Left lobe of liver (tissue), 2 donors: Measurements from ENCODE around the gene TPM4. TPM values are rescaled to one million over a fixed set of nuclear protein-coding genes. Genes with fewer than 3 reads are reported as not detected.

Source experiments
- ATAC-seq: fragments of 200-7000 bp; cut with Tn5 transposase; one replicate; pipeline ENCODE4 v1.9.1; 2020; ENCODE audit warnings: mild to moderate bottlenecking, moderate library complexity
- DNase-seq: peaks from one replicate; pipeline ENCODE4 v3.0.0-alpha.2; 2020; ENCODE audit warnings: low spot score
- total RNA-seq: library from RNA; stranded (reverse); gene quantifications from one replicate; pipeline ENCODE4 v1.2.1, GENCODE V29; 2021
- donor health status: DM: no; HTN: no; CAD: no; lungs with moderate emphysema.
- donor health status: DM: no; HTN: yes; CAD: no.

Gene TPM4
- total RNA-seq, 1 donor from 2014 or later: 21.0 TPM

DNA sequence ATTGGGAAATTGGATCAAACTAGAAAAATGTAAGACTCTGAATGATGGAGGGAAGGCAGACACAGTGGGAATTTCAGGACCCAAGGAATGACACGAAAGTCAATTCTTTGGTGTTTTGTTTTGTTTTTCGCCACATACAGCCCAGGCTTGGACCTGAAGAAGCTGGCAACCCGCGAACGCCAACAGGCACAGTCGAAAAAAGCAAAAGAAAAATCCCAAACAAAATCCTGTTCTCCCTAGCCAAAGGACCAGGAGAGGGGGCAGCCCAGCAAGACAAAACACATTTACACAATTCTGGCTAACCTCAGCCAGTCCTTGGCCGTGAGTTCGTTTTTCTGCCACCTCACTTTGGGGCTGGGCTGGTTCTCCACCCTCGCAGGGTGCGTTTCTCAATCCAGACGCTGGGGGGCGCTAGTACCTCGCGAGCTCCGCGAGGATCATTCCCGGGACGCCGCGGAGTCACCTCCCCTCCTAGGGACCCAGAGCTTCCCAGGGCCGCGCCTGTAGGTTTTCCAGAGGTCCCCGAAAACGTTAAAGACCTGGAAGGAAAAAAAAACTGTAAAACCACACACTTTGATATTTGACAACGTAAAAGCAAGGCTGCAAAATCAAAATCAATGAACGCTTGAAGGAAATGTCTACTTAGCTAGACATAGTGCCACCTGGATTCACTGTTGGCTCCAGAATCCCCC is 34.9 kb upstream of the TPM4 start:
- peak; percentile 97 for ATAC-seq
- DNase-seq: peak; percentile 86

DNA sequence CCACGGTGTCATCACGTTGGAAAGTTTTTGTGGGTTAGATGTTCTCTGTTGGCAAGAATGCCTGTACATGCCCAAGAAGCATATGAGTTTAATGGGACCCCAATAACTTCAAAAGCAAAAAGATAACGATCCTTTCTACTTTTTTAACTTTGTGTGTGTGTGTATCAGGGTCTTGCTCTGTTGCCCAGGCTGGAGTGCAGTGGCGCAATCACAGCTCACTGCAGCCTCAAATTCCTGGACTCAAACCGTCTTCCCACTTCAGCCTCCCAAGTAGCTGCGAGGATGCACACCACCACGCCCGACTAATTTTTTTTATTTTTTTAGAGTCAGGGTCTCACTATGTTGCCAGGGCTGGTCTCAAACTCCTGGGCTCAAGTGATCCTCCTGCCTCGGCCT is 34.3 kb upstream of the TPM4 start:
- no peak for ATAC-seq
- no peak for DNase-seq

DNA sequence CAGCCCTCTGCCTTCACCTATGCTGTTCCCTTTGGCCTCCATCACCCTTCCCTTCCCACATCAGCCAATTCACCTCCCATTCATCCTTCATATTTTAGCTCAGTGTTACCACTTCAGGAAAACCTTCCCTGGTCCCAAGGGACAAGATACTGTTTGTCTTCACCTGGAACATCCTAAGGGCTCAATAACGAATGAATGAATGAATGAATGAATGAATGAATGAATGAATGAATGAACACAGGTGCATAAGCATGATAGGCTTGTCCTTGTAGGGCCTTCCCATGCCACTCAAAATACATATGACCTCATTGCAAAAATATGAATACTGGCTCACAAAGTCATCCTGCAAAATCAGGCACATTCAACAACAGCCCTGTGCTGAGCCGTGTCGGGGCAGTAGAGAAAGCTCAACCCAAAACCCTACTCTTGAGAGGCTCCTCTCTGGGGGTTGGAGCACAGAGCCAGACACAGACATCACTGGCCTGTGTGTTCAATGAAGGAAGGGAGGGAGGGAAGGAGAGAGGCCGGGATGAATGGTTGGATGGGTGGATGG is 33.7 kb upstream of the TPM4 start:
- no peak for ATAC-seq

DNA sequence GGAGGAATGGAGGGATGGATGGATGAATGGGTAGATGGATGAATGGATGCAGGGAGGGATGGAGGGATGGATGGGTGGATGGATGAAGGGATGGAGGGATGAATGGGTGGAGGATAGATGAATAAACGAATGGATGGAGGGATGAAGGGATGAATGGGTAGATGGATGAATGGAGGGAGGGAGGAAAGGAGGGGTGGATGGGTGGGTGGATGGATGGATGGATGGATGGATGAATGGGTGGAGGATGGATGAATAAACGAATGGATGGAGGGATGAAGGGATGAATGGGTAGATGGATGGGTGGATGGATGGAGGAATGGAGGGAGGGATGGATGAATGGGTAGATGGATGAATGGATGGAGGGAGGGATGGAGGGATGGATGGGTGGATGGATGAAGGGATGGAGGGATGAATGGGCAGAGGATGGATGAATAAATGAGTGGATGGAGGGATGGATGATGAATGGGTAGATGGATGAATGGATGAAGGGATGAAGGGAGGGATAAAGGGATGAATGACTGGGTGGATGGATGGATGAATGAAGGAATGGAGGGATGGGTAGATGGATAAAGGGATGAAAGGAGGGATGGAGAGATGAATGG is 33.0 kb upstream of the TPM4 start:
- ATAC-seq (no peak), DNase-seq (no peak)

More for the DNA sequence above, 33.7 kb upstream of the TPM4 start:
- no peak for DNase-seq

DNA sequence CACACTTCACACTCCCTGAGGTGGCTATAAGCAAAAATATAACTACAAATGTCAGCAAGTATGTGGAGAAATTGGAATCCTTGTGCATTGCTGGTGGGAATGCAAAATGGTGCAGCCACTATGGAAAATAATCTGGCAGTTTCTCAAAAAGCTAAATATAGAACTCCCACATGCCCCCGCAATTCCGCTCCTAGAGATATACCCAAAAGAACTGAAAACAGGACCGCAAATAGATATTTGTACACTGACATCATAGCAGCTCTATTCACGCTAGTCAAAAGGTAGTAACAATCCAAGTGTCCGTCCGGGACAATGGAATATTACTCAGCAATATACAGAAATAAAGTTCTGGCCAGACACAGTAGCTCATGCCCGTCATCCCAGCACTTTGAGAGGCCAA is 31.5 kb upstream of the TPM4 start:
- ATAC-seq (no peak), DNase-seq (no peak)

DNA sequence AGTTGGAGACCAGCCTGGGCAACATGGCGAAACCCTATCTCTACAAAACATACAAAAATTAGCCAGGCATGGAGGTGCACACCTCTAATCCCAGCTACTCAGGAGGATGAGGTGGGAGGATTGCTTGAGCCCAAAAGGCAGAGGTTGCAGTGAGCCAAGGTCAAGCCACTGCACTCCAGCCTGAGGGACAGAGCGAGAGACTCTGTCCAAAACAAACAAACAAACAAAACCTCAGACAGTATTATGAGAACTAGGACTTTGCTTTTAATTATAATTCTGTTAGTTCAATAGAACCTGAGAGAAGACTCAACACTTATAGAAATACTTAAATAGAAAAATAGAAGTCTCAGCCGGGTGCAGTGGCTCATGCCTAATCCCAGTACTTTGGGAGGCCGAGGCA is 31.1 kb upstream of the TPM4 start:
- DNase-seq: no peak
- peak; percentile 32 for ATAC-seq

DNA sequence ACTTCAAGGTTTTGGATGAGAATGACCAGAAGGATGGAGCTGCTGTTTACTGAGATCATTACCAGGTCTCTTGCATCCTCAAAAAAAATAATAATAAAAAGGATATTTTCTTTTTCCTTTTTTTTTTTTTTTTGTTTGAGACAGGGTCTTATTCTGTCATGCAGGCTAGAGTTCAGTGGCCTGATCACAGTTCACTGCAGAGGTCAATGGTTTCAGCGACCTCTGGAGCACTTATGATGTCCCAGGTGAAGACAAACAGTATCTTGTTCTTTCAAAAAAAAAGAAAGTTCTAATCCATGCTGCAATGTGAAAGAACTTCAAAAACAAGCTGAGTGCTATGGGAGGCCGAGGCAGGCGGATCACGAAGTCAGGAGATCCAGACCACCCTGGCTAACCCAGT is 30.4 kb upstream of the TPM4 start:
- no peak for ATAC-seq
- DNase-seq: no peak

DNA sequence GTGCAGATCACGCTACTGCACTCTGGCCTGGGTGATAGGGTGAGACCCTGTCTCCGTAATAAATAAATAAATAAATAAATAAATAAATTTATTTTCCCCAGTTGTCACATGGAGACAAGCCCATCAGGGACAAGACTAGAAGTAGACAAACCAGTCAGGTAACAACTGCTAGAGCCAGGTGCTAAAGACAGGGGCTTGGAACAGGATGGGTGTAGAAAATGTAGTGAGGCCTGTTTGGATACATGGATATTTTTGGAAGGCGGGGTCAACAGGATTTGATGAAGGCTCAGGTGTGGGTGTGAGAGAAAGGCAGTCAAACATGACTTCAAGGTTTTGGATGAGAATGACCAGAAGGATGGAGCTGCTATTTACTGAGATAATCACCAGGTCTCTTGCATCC is 27.7 kb upstream of the TPM4 start:
- ATAC-seq (no peak), DNase-seq (no peak)

DNA sequence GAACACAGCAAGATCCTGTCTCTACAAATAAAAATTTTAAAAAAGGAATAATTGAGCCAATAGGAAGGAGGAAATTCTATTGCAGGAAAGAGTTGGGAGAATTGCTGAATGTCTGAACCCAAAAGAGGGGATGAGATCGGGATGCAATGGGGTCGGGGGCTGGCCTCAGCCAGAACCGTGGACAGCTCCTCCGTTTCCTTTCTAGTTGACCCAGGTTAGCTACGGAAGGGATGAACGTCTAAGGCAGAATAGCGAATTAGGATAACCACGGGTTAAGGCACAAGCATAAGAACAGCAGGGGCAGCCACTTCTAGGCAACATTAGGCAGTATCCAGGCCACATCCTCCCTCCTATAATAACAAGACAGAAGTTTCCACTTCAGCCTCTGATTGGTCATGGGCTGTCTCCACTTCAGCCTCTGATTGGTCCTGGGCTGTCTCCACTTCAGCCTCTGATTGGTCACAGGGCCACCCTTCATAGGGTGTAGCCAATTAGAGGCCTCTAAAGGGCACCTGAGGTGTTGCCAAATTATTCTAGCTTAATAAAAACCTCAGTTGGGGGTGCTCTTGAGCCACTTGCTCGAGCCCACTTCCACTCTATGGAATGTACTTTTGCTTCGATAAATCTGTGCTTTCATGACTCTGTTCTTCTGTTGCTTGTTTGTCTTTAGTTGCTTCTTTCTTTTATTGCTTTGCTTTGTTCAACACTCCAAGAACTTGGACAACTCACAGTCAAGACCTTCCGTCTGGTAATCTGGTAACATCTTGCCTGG is 24.9 kb upstream of the TPM4 start:
- DNase-seq (no peak), ATAC-seq (peak; percentile 21)

DNA sequence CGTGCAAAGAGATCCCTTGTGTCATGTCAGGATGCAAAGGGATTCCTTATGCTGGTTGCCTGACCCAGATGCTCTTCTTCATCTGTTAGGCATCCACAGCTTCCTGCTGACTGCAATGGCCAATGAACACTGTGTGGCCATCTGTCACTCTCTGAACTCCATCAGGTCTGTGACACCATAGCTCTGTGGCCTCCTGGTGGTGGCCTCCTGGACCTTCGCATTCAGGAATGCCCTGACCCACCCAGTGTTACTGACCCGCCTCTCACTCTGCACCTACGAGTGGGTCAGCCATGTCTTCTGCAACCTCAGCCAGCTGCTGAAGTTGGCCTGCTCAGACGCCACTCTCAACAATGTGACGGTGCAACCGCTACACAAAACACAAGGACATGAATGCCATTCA is 23.9 kb upstream of the TPM4 start:
- DNase-seq (no peak), ATAC-seq (no peak)

DNA sequence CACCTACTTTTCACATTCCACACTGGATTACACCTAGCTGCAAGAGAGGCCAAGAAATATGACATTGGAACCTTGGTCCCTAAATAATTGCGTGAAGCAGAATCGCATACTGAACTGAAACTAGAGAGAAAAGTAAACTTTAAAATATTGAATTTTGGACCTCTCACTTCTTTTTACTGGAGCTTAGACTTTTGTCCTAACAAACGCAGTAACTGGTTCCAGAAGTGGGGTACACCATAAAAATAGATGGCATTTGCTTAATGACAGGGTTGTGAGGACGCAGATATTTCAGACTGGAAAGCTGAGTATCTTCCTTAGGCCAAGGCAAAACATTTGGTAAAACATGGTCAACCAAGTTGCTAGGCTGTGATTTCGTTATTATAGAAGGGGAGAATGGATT is 19.2 kb upstream of the TPM4 start:
- DNase-seq: no peak
- no peak for ATAC-seq

DNA sequence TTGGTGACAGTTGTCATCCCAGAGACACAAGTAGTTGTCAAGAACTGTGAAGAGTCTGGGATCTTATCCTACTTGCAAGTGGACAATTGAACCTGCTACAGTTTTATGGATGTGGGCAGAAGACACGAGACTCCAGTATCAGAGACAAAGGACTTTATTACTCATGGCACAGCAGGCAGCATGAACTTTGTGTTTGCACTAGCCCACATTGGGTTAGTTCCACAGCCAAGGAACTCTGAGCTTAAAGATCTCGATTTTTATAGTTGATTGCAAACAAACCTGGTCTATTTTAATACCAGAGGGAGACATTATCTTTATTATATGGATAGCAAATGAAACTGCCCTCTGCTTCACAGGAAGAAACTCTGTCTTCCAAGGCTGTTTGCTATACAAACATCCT is 16.0 kb upstream of the TPM4 start:
- DNase-seq: no peak
- no peak for ATAC-seq

DNA sequence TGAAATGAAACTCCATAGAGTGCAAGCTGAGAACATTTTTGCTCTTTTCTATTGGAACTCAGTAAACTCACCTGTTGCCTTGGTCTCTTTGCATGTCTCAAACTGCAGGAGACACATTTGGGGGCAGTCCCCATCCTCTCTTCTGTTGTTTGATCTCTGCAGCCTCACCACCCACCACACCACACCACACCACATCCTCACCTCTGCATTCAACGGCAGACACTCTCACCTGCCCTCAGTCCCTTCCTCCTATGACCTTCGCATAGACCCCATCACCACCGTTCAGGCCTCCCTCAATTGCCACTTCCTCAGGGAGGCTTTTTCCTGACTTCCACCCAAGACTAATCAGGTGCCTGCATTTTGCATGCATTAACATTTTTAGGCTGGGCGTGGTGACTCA is 14.4 kb upstream of the TPM4 start:
- ATAC-seq: no peak
- no peak for DNase-seq

DNA sequence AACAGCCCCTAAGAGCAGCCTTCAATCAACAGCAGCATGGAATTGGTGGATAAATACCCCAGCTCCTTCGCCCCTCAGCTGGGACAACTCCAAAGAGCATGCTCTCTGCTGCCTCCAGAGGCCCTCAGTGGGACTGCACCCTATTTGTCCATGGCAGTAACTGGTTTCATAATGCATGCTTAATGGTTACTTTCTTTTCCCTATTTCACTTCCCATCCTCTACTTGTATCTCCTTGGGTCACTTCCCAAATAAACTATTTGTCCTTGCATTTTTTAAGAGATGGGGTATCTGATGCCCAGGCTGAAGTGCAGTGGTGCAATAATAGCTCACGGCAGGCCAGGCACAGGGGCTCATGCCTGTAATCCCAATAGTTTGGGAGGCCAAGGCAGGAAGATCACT is 13.5 kb upstream of the TPM4 start:
- DNase-seq (no peak), ATAC-seq (peak; percentile 79)

DNA sequence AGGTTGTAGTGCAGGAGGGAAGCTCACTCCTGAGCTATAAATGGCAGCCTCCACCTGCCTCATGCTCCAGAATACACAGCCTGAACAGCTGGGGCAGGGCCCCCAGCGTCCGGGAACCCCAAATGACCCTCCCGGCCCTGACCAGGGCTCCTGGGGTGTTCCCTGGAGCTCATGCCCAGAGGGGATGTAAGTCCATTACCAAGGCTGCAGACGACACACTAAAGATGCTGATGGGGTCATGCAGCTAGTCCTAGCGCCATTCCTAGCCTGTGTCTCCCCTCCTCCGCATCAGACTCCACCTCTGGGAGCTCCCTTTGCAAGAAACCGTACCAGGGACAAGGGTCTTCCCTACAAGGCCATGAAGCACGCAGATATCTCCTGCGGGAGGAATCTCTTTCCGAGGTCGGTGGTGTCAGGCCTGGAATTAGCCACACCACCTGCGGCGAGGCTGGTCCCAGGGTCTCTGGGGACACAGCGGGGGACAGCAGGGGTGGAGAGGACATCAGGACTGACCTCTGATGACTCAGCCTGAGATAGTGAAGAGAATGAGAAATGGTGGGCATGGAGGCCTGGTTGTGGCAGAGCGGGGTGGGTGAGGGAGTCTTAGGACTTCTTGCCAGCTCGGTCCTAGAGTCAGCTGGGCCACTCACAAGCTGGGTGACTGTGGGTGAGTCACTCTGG is 11.9 kb upstream of the TPM4 start:
- ATAC-seq (no peak), DNase-seq (no peak)

DNA sequence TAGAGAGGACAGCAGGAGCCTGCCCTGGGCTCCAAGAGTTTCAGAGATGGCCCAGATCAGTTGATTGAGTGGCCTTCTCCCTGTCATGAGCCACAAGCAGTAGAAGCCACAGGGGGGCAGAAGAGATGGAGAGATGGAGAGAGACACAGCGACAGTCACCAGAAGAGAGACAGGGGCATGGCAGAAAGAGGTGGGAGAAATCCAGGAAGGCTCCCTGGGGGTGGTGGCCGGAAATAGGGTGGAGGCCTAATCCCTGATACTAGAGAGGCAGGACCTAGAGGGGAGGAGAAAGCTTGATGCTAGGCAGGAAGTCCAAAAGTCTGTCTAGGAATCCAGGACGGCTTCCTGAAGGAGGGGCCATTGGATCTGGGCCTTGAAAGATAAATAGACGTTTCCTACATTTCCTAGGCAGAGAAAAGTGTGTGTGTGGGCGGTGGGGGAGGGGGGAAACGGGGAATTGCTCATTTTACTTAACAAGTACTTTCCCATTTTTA is 9.6 kb upstream of the TPM4 start:
- ATAC-seq (peak; percentile 61), DNase-seq (no peak)

DNA sequence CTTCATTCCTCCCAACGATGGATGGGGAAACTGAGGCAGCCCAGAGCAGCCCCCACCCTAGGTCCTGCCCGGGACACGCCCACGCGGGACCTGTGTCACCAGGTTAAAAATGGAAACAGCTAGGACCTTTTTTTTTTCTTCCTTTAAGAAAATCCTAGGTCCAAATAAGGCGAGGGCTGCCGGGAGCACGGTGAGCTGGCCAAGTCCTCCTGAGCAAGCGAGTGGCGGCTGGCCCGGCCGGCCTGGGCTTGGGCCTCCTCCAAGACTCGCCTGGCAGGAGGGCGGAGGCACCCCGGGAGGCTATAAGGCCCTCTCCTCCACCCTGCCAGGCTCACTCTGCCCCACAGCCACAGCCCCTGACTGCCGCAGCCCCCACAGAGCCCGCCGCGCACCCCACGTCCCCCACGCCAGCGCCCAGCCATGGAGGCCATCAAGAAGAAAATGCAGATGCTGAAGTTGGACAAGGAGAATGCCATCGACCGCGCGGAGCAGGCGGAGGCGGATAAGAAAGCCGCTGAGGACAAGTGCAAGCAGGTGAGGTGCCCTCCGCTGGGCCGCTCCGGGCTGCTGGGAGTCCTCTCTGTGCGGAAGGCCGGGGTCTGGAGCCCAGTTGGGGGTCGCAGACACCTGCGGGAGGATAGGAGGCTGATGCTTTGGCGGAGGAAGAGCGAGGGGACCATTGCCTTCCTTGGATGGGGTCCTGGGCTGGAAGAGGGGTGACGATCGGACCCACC is 8.9 kb upstream of the TPM4 start:
- ATAC-seq: peak; percentile 31
- no peak for DNase-seq

DNA sequence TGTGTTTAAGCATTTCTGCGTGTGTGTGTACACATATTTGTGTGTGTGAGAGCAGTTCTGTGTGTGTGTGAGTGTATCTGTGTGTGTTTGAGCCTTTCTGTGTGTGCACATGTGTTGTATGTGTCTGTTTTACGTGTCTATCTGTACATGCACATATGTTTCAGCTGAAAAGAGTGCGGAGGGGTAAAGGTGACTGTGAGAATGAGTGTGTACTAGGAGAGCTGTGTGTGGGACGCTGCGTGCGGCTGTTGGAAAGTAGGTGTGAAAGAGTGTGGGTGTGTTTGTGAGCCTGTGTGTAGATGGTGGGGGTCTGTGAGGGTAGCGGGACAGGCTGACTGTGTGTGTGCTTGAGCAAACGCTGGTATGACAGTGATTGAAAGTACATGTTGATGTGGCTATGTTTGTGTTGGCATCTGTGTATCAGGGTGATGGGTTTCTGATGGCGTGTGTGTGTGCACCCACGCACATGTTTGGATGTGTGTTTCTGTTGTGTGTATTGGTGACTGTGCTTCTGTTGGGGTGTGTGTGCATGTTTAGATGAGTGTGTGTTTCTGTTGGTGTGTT is 7.5 kb upstream of the TPM4 start:
- no peak for ATAC-seq
- DNase-seq: no peak

DNA sequence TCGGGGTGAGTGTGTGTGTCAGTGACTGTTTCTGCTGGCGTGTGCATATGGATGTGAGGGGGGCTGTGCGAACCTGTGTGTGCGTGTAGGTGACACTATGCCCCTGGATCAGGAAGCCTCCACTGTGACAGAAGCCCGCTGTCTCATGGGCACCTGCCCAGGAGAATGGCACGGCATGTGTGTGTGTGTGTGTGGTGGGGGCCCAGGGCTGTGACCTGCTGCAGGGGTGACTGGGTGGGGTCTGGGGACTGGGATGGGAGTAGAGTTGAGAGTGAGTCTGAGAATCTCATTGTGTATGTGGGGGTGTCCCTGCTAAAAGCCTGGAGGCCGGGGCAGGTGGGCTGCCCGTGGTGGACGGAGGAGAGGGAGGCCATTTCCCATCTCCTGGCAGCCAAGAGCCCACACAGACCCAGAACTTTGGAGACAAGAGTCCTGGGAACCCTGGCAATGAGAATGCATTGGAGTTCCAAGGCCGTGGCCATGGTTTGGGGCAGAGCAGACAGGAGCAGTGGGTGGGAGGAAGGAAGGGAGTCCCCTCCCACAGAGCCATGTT is 6.4 kb upstream of the TPM4 start:
- DNase-seq (no peak), ATAC-seq (no peak)
